Upper lobe of left lung (tissue), 6 donors: ENCODE data around the gene SYMPK. TPM values are rescaled to one million over a fixed set of nuclear protein-coding genes. Genes with fewer than 3 reads are reported as not detected.

Experiments
- ATAC-seq, 2 donors: fragments of 200-7000 bp; cut with Tn5 transposase; one replicate each; pipeline ENCODE4 v1.9.1; 2022; ENCODE audit warnings: mild to moderate bottlenecking in 2 of 2, moderate library complexity in 2 of 2; ENCODE audit not compliant: low FRiP score in 2 of 2
- DNase-seq, 2 donors: peaks; one replicate each; pipeline ENCODE4 v3.0.0-alpha.2; 2019 to 2020
- H3K27ac ChIP-seq, 4 donors: fragments of 200-600 bp; sonication (generic); one replicate each; pipeline ENCODE4 v1.5.1; 2016 to 2019
- H3K27me3 ChIP-seq, 4 donors: fragments of 200-600 bp; sonication (generic); one replicate each; pipeline ENCODE4 v1.5.1; 2017 to 2019
- H3K36me3 ChIP-seq, 4 donors: fragments of 200-600 bp; sonication (generic); one replicate each; pipeline ENCODE4 v1.5.1; 2016 to 2019
- H3K4me1 ChIP-seq, 4 donors: fragments of 200-600 bp; sonication (generic); one replicate each; pipeline ENCODE4 v1.5.1; 2018 to 2019
- H3K4me3 ChIP-seq, 4 donors: fragments of 200-600 bp; sonication (generic); one replicate each; pipeline ENCODE4 v1.5.1; 2017 to 2019; ENCODE audit warnings: mild to moderate bottlenecking in 2 of 4, moderate library complexity in 1 of 4
- H3K9me3 ChIP-seq, 4 donors: fragments of 200-600 bp; sonication (generic); one replicate each; pipeline ENCODE4 v1.5.1; 2018 to 2019
- CTCF ChIP-seq, 6 experiments: fragments of 450-650 bp in 4 of 6; fragments of 200-600 bp in 2 of 6; sonication (generic) in 2 of 6; IDR thresholded peaks; one replicate each; pipeline ENCODE4 v1.5.1; 2016 to 2019; ENCODE audit warnings: antibody characterized with exemption in 6 of 6
- EP300 ChIP-seq, 4 donors: sonication (generic); formaldehyde crosslinking; IDR thresholded peaks; one replicate each; pipeline ENCODE4 v1.5.1; 2017; ENCODE audit warnings: antibody characterized with exemption in 4 of 4, control low read depth in 2 of 4
- POLR2A ChIP-seq, 4 donors: fragments of 450-650 bp; IDR thresholded peaks; one replicate each; pipeline ENCODE4 v1.5.1; 2016 to 2017; ENCODE audit warnings: antibody characterized with exemption in 4 of 4, mild to moderate bottlenecking in 2 of 4
- POLR2AphosphoS5 ChIP-seq, 2 donors: sonication (generic); formaldehyde crosslinking; IDR thresholded peaks; one replicate each; pipeline ENCODE4 v1.5.1; 2017; ENCODE audit warnings: antibody characterized with exemption in 2 of 2
- WGBS, 2 donors: methylation state at CpG; one replicate each; pipeline ENCODE4 v1.1.5; 2017 to 2018; 5-methylcytosine and 5-hydroxymethylcytosine counted together
- total RNA-seq, 6 donors: library from RNA; depleted of rRNA in 4 of 6; stranded (reverse); fragments of >200 nt in 4 of 6; gene quantifications; one replicate each; pipeline versions ENCODE4 v1.1.0 to v1.2.1, GENCODE V29; 2016 to 2021
- donor health status: DM: no; HTN: no; CAD: no; lungs with moderate emphysema.
- donor health status: DM: no; HTN: yes; CAD: no; lungs with severe emphysema.

The SYMPK gene
- total RNA-seq, 6 donors from 2014 or later, result 35.0 to 345 (median 76.0) TPM

GRCh38 chr19:45863335-45863839 is 440 bp upstream of the SYMPK start:
- TF ChIP-seq POLR2A (IDR thresholded peaks at IDR 0.05) (no peak), CTCF (IDR thresholded peaks at IDR 0.05) (no peak), POLR2AphosphoS5 (IDR thresholded peaks at IDR 0.05) (no peak), EP300 (IDR thresholded peaks at IDR 0.05) (no peak)
- H3K4me1 ChIP-seq, result peaks cover 17 to 33% (median 27%) of the 10 kb centered on the region in 4 donors
- WGBS, 2 donors, result 3 to 4% methylated on average over 22 of the region's 22 CpGs
- peaks cover 0 to 13% (median 6%) of the 10 kb centered on the region in 4 donors for H3K36me3 ChIP-seq
- peak overlapping the region in 3 of 4 donors; percentile 78 to 89 (median 86) for H3K4me3 ChIP-seq
- H3K9me3 ChIP-seq, result no peaks in the 10 kb centered on the region
- DNase-seq, result no peak
- ATAC-seq, result no peak
- peaks cover 0 to 11% (median 5%) of the 10 kb centered on the region in 4 donors for H3K27me3 ChIP-seq
- peak overlapping the region in 1 of 4 donors; percentile 94 for H3K27ac ChIP-seq

- WGBS, 2 donors, result 0% methylated on average over 11 of the region's 11 CpGs
- Histone ChIP-seq H3K4me1 (peaks cover 17 to 33% (median 27%) of the 10 kb centered on the region in 4 donors), H3K36me3 (peaks cover 0 to 19% (median 8%) of the 10 kb centered on the region in 4 donors), H3K4me3 (peak overlapping the region; percentile 78 to 89 (median 82)), H3K9me3 (no peaks in the 10 kb centered on the region), H3K27ac (peak overlapping the region; percentile 89 to 94 (median 90)), H3K27me3 (peaks cover 0 to 11% (median 5%) of the 10 kb centered on the region in 4 donors)
- no peak for TF ChIP-seq POLR2AphosphoS5 (IDR thresholded peaks at IDR 0.05)
- no peak for TF ChIP-seq EP300 (IDR thresholded peaks at IDR 0.05)
- no peak for TF ChIP-seq CTCF (IDR thresholded peaks at IDR 0.05)
- TF ChIP-seq POLR2A (IDR thresholded peaks at IDR 0.05), result no peak
- ATAC-seq (no peak), DNase-seq (no peak)
Observed at GRCh38 chr19:45862271-45862563, 730 bp downstream of the SYMPK start.

GRCh38 chr19:45860359-45861259 is 2.3 kb downstream of the SYMPK start:
- Histone ChIP-seq H3K4me3 (no peak overlapping the region), H3K9me3 (no peaks in the 10 kb centered on the region), H3K27ac (no peak overlapping the region), H3K27me3 (peaks cover 0 to 11% (median 5%) of the 10 kb centered on the region in 4 donors), H3K4me1 (peaks cover 17 to 33% (median 27%) of the 10 kb centered on the region in 4 donors), H3K36me3 (peaks cover 0 to 27% (median 13%) of the 10 kb centered on the region in 4 donors)
- ATAC-seq (no peak), DNase-seq (no peak)
- WGBS, 2 donors, result 89 to 91% methylated on average over 15 of the region's 15 CpGs
- TF ChIP-seq POLR2AphosphoS5 (IDR thresholded peaks at IDR 0.05), result no peak
- TF ChIP-seq EP300 (IDR thresholded peaks at IDR 0.05), result no peak
- no peak for TF ChIP-seq POLR2A (IDR thresholded peaks at IDR 0.05)
- TF ChIP-seq CTCF (IDR thresholded peaks at IDR 0.05), result no peak

- H3K4me1 ChIP-seq, result peaks cover 0 to 12% (median 0%) of the 10 kb centered on the region in 4 donors
- no peak overlapping the region for H3K4me3 ChIP-seq
- peak overlapping the region in 1 of 4 donors; percentile 72 for H3K27ac ChIP-seq
- peak in 1 of 2 donors; percentile 4 for ATAC-seq
- H3K36me3 ChIP-seq, result peaks cover 12 to 81% (median 59%) of the 10 kb centered on the region in 4 donors
- DNase-seq, result no peak
- TF ChIP-seq POLR2A (IDR thresholded peaks at IDR 0.05), result no peak
- no peaks in the 10 kb centered on the region for H3K9me3 ChIP-seq
- no peaks in the 10 kb centered on the region for H3K27me3 ChIP-seq
- 96 to 97% methylated on average over 13 to 16 of the region's 16 CpGs for WGBS, 2 donors
Observed at GRCh38 chr19:45854167-45854778, 8.7 kb downstream of the SYMPK start.

- H3K27me3 ChIP-seq, result no peaks in the 10 kb centered on the region
- H3K4me3 ChIP-seq, result no peak overlapping the region
- H3K36me3 ChIP-seq, result peaks cover 18 to 82% (median 65%) of the 10 kb centered on the region in 4 donors
- ATAC-seq (peak; percentile 75 to 94), DNase-seq (peak in 1 of 2 donors; percentile 95)
- peak overlapping the region in 3 of 4 donors; percentile 50 to 72 (median 60) for H3K27ac ChIP-seq
- H3K9me3 ChIP-seq, result no peaks in the 10 kb centered on the region
- 66 to 73% methylated on average over 2 to 7 of the region's 7 CpGs for WGBS, 2 donors
- peaks cover 0 to 12% (median 0%) of the 10 kb centered on the region in 4 donors for H3K4me1 ChIP-seq
- TF ChIP-seq POLR2A (IDR thresholded peaks at IDR 0.05), result peak in 1 of 4 donors; percentile 42
- TF ChIP-seq POLR2AphosphoS5 (IDR thresholded peaks at IDR 0.05), result peak; percentile 10 to 62
- TF ChIP-seq EP300 (IDR thresholded peaks at IDR 0.05), result peak in 1 of 4 donors; percentile 58
- TF ChIP-seq CTCF (IDR thresholded peaks at IDR 0.05), result no peak
Observed at GRCh38 chr19:45852983-45853382, 10.0 kb downstream of the SYMPK start.
